ENCODE measurements around the gene LDB2.

The LDB2 gene

DNA sequence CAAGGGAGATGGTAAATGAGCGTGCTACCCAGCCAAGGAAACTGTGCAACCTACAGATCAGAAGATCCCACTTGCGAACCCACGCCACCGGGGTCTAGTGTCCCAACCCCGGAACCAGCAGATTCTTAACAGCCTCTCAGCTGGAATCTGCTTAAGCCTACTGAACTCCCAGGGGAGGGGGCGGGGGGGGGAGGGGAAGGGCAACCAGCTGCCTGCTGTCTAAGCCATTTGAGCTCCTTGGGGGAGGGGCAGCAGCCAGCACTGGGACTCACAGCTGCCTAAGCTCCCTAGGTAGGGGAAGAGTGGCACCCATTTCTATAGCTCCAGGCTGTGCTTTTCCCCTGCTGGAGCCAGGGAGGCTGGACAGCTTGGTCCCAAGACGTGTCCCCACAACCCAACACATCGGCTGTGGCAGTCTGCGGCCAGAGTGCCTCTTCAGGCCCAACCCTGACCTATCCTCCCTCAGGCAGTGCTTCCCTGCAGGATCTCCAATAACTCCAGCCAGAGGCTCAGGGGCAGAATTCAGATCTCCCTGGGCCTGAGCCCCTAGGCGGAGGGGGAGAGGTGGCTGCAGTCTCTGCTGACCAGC, 289.2 kb downstream of the LDB2 start:
- no peak overlapping the region for H3K4me3 ChIP-seq
- DNase-seq (ENCODE audit: low spot score) = no peak
- no peak overlapping the region for H3K27ac ChIP-seq
- TF ChIP-seq CTCF (IDR thresholded peaks at IDR 0.05) = no peak

GRCh38 chr4:16608611-16609125, 289.8 kb downstream of the LDB2 start:
- TF ChIP-seq CTCF (IDR thresholded peaks at IDR 0.05) = no peak
- no peak overlapping the region for H3K27ac ChIP-seq
- DNase-seq (ENCODE audit: low spot score) = no peak
- no peak overlapping the region for H3K4me3 ChIP-seq

DNA sequence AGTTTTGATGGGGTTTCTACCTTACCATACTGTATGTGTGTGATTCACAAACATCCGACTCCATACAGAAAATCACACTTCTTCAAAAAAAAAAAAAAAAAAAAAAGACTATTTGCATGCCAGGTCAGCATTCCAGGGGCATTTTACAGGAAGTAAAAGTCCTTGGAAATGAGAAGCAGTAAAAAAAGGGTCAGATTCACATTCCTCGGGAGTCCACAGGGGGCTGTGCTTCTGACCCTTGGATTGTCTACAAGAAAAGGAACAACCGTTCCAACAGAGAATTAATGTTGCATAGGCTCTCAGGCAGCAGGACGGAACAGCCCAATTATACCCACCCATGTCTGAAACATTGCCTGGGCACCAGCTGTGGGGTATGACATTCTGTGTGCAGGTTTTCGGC, 290.3 kb downstream of the LDB2 start:
- no peak for DNase-seq (ENCODE audit: low spot score)
- Histone ChIP-seq H3K27ac (no peak overlapping the region), H3K4me3 (no peak overlapping the region)
- TF ChIP-seq CTCF (IDR thresholded peaks at IDR 0.05) = no peak

DNA sequence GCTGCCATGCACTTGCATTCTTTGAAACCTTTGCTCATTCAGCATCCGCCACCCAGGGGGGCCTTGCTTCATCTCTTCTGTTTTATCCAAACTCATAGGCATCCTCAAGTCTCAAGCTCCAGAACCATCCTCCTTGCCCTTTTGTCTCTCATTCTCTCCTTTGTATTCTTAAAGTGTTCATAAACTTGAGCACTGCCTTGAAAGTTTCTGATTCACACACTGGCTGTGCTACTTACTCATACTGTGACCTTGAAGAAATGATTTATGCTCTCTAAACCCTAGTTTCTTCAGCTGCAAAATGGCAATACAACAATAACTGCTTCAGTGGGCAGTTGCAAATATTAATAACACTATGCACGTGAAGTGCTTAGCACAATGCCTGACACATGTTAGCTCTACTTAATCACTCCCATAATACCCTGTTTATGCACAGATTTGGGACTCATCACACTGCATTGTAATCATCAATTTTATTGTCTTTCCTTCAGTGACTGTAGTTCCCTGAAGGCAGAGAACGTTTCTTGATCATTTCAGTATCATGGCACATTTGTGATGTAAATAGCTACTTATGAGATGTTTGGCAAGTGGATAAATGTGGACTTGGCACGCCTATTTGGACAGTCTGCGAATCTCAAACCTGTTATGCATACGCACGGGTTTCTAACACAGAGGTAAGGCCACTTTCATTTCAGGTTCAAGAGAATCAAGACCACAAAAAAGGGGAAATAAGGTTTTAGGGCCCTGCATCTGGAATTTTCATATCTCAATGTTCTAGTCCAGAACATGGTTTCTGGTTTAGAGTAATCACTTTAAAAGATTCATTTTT, 291.0 kb downstream of the LDB2 start:
- no peak overlapping the region for H3K4me3 ChIP-seq
- H3K27ac ChIP-seq = no peak overlapping the region
- DNase-seq (ENCODE audit: low spot score) = no peak
- TF ChIP-seq CTCF (IDR thresholded peaks at IDR 0.05) = no peak

GRCh38 chr4:16606691-16607090, 291.8 kb downstream of the LDB2 start:
- TF ChIP-seq CTCF (IDR thresholded peaks at IDR 0.05) = no peak

DNA sequence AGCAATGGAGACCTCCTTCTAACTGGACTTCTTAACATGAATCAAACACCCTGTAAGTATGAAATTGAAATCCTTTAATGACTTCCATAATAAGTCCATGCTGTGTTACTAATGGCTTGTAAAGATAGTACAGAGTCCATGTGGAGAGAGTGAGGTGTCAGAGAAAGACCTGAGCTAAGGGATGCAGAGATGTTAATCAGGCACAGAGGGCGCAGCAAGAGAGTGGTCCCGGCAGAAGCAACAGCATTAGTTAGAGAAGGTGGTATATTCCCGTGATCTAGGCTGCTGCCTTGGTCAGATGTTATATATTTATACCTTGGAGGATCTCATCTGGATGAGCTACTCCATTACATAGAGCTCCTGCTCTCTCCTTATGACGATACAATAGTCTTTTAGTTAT, 295.3 kb downstream of the LDB2 start:
- no peak for TF ChIP-seq CTCF (IDR thresholded peaks at IDR 0.05)
- Histone ChIP-seq H3K27ac (no peak overlapping the region), H3K4me3 (no peak overlapping the region)
- no peak for DNase-seq (ENCODE audit: low spot score)

More at GRCh38 chr4:16606691-16607090, 291.8 kb downstream of the LDB2 start:
- no peak overlapping the region for H3K4me3 ChIP-seq
- DNase-seq (ENCODE audit: low spot score) = no peak
- H3K27ac ChIP-seq = no peak overlapping the region
